K562 (cell line): ENCODE results near the gene SERPINH1. TPM values are rescaled to one million over a fixed set of nuclear protein-coding genes. Genes with fewer than 3 reads are reported as not detected.

ENCODE experiments used
- CAMTA2 ChIP-seq: fragments of 250-450 bp; sonication (Bioruptor Pico); conservative IDR thresholded peaks from 2 replicates; pipeline ENCODE4 v1.5.1; 2022
- ELF4 ChIP-seq: fragments of 450-650 bp; formaldehyde crosslinking; IDR thresholded peaks from 2 replicates; pipeline ENCODE4 v1.4.0; 2022; ENCODE audit warnings: missing genetic modification characterization
- ETV1 ChIP-seq: fragments of 450-650 bp; conservative IDR thresholded peaks from 2 replicates; pipeline ENCODE4 v1.6.1; 2016; ENCODE audit warnings: missing genetic modification characterization, control low read depth, low read depth, missing compliant biosample characterization
- FOXA3 ChIP-seq, 2 experiments: fragments of 450-650 bp in 1 of 2; sonication (generic) in 1 of 2; formaldehyde crosslinking; IDR thresholded peaks in 1 of 2; conservative IDR thresholded peaks in 1 of 2; 2 replicates each; pipeline versions ENCODE4 v1.4.0 to v1.8.0; 2020 to 2022; ENCODE audit warnings: mild to moderate bottlenecking in 2 of 2, missing genetic modification reagents in 1 of 2
- FOXK2 ChIP-seq, 2 experiments: fragments of 450-650 bp; IDR thresholded peaks in 1 of 2; conservative IDR thresholded peaks in 1 of 2; 2 replicates each; pipeline ENCODE4 v1.6.1; 2016; ENCODE audit warnings: low read depth in 2 of 2, mild to moderate bottlenecking in 1 of 2
- GABPA ChIP-seq: fragments of 200-800 bp; sonication (Bioruptor generic); conservative IDR thresholded peaks from 2 replicates; pipeline ENCODE4 v1.6.1; 2016; ENCODE audit warnings: low read depth, missing genetic modification characterization, missing compliant biosample characterization
- ILF3 ChIP-seq: fragments of 450-650 bp; IDR thresholded peaks from 2 replicates; pipeline ENCODE4 v1.6.1; 2018; ENCODE audit warnings: antibody characterized with exemption, mild to moderate bottlenecking, moderate library complexity, borderline replicate concordance
- MTA1 ChIP-seq: fragments of 450-650 bp; IDR thresholded peaks from 2 replicates; pipeline ENCODE4 v1.6.1; 2017; ENCODE audit warnings: borderline replicate concordance
- MTA2 ChIP-seq: fragments of 450-650 bp; IDR thresholded peaks from 2 replicates; pipeline ENCODE4 v1.6.1; 2016; ENCODE audit warnings: low read depth
- NR2C2 ChIP-seq, 2 experiments: fragments of 200-800 bp in 1 of 2; sonication (Bioruptor generic) in 1 of 2; sonication (generic) in 1 of 2; formaldehyde crosslinking in 1 of 2; IDR thresholded peaks; 2 replicates each; pipeline versions ENCODE4 v1.6.1 to v1.8.0; 2016 to 2022; ENCODE audit warnings: mild to moderate bottlenecking in 1 of 2, missing compliant biosample characterization in 1 of 2, missing genetic modification characterization in 1 of 2, missing genetic modification reagents in 1 of 2
- PHF21A ChIP-seq: fragments of 450-650 bp; IDR thresholded peaks from 2 replicates; pipeline ENCODE4 v1.6.1; 2017; ENCODE audit warnings: low read depth, borderline replicate concordance
- POLR2H ChIP-seq: IDR thresholded peaks from 2 replicates; pipeline ENCODE4 v1.6.1; 2016; ENCODE audit warnings: missing genetic modification characterization, low read depth, mild to moderate bottlenecking, control low read depth, missing compliant biosample characterization, moderate library complexity
- PTRF ChIP-seq: fragments of 450-650 bp; IDR thresholded peaks from 2 replicates; pipeline ENCODE4 v1.6.1; 2016; ENCODE audit warnings: mild to moderate bottlenecking, missing genetic modification characterization, missing compliant biosample characterization
- RHOXF2B ChIP-seq: fragments of 250-450 bp; sonication (Bioruptor Pico); conservative IDR thresholded peaks from 2 replicates; pipeline ENCODE4 v1.5.1; 2021
- RNF2 ChIP-seq: sonication (generic); IDR thresholded peaks from 2 replicates; pipeline ENCODE4 v1.6.1; 2016
- SMARCA4 ChIP-seq: fragments of 450-650 bp; IDR thresholded peaks from 2 replicates; pipeline ENCODE4 v1.6.1; 2016
- SRSF7 ChIP-seq: fragments of 200-400 bp; formaldehyde crosslinking; optimal IDR thresholded peaks from 2 replicates; pipeline ENCODE3; 2017; ENCODE audit warnings: mild to moderate bottlenecking, low read depth, low read length
- TAF1 ChIP-seq: IDR thresholded peaks from 2 replicates; pipeline ENCODE4 v1.6.1; 2011; ENCODE audit warnings: mild to moderate bottlenecking, low read length, moderate library complexity; ENCODE audit not compliant: insufficient read depth, control insufficient read depth, severe bottlenecking; ENCODE audit errors: extremely low read depth
- TAF15 ChIP-seq: fragments of 200-400 bp; formaldehyde crosslinking; IDR thresholded peaks from 2 replicates; pipeline ENCODE4 v1.6.1; 2017; ENCODE audit warnings: mild to moderate bottlenecking, low read depth, low read length, moderate library complexity
- ZNF24 ChIP-seq: fragments of 450-650 bp; IDR thresholded peaks from 2 replicates; pipeline ENCODE4 v1.6.1; 2016
- ZNF311 ChIP-seq: fragments of 250-450 bp; sonication (Bioruptor Pico); IDR thresholded peaks from 2 replicates; pipeline ENCODE4 v1.4.0; 2020; ENCODE audit warnings: mild to moderate bottlenecking, moderate library complexity
- ZNF644 ChIP-seq: fragments of 200-800 bp; sonication (Bioruptor generic); IDR thresholded peaks from 2 replicates; pipeline ENCODE4 v1.6.1; 2016; ENCODE audit warnings: low read depth, missing genetic modification characterization, missing compliant biosample characterization
- ZNF699 ChIP-seq: fragments of 250-450 bp; sonication (Bioruptor Pico); IDR thresholded peaks from 2 replicates; pipeline ENCODE4 v1.8.0; 2021; ENCODE audit warnings: mild to moderate bottlenecking, moderate library complexity; ENCODE audit not compliant: insufficient replicate concordance
- polyA plus RNA-seq, 8 experiments: library from polyadenylated mRNA; depleted of rRNA in 4 of 8; stranded (reverse) in 5 of 8; unstranded in 3 of 8; fragments of >200 nt; fragmentation: Nextera tagmentation in 2 of 8; fragmentation: Illumina TruSeq in 1 of 8; extraction: Ambion mirVana in 2 of 8; extraction: Trizol in 1 of 8; gene quantifications; 2 replicates each; pipeline versions ENCODE4 v1.2.1 to v1.2.3, GENCODE V29; 2011 to 2014; ENCODE audit warnings: inconsistent platforms in 1 of 8, missing spikeins in 1 of 8
- total RNA-seq, 7 experiments: library from RNA; depleted of rRNA in 6 of 7; stranded (reverse); fragments of >200 nt in 6 of 7; fragmentation: Illumina TruSeq in 2 of 7; extraction: Trizol in 2 of 7; gene quantifications; 2 replicates each; pipeline versions ENCODE4 v1.2.1 to v1.2.3, GENCODE V29; 2011 to 2021; ENCODE audit warnings: low replicate concordance in 1 of 7
- TF ChIP-seq, protein P1 (sequence below): fragments of 450-650 bp; IDR thresholded peaks from 2 replicates; pipeline ENCODE4 v1.6.1; 2017; ENCODE audit warnings: antibody characterized with exemption, mild to moderate bottlenecking
- TF ChIP-seq, protein P2 (sequence below): IDR thresholded peaks from 2 replicates; pipeline ENCODE4 v1.6.1; 2011; ENCODE audit not compliant: insufficient read length; ENCODE audit errors: extremely low read depth

Gene SERPINH1
- total and polyA plus RNA-seq, 9 of the 15 experiments (the other 6 are each of a cell fraction or from before 2014, with no cell fraction given) = 2.8 to 106 (median 67.9) TPM

DNA sequence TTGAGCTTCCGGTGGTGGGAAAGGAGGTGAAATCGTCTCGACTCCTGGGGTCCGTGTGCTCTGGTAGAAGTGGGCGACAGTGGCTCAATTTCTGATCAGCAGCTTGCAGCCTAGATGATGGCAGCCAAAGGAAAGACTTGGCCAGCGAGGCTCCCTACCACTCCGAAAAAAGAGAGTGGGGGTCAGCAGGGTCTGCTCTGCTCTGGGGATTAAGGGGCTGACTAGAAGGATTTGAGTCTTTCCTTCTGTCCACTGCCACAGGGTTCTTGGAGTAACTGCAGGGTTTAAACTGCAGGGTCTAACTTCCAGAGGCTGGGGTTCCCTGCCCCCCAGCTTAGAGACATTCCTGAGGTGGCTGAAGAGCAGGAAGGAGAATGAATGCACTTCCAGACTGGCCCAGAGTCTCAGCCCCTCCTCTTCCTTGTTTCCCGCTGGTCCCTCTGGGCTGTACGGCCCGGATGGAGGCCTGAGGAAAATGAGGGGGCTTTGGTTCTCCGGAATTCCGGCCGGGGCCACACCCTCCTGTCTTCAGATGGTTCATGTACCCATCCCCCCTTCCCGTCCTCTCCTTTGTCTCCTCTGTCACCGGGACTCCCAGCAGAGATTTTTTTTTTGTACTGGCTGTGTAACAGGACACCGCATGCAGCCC, 907 bp downstream of the SERPINH1 start (continued):
- TF ChIP-seq NR2C2 (CRISPR knock-in tag; IDR thresholded peaks at IDR 0.05) = no peak
- TF ChIP-seq NR2C2 (tag; IDR thresholded peaks at IDR 0.05) = peak; percentile 39; the same call in 1 of the 2 replicates
- TF ChIP-seq ETV1 = peak; percentile 26
- TF ChIP-seq ELF4 (CRISPR knock-in tag) = no peak
- no peak for TF ChIP-seq ZNF699 (CRISPR knock-in tag)
- TF ChIP-seq TAF1 = peak; percentile 42
- TF ChIP-seq, protein P1, sequence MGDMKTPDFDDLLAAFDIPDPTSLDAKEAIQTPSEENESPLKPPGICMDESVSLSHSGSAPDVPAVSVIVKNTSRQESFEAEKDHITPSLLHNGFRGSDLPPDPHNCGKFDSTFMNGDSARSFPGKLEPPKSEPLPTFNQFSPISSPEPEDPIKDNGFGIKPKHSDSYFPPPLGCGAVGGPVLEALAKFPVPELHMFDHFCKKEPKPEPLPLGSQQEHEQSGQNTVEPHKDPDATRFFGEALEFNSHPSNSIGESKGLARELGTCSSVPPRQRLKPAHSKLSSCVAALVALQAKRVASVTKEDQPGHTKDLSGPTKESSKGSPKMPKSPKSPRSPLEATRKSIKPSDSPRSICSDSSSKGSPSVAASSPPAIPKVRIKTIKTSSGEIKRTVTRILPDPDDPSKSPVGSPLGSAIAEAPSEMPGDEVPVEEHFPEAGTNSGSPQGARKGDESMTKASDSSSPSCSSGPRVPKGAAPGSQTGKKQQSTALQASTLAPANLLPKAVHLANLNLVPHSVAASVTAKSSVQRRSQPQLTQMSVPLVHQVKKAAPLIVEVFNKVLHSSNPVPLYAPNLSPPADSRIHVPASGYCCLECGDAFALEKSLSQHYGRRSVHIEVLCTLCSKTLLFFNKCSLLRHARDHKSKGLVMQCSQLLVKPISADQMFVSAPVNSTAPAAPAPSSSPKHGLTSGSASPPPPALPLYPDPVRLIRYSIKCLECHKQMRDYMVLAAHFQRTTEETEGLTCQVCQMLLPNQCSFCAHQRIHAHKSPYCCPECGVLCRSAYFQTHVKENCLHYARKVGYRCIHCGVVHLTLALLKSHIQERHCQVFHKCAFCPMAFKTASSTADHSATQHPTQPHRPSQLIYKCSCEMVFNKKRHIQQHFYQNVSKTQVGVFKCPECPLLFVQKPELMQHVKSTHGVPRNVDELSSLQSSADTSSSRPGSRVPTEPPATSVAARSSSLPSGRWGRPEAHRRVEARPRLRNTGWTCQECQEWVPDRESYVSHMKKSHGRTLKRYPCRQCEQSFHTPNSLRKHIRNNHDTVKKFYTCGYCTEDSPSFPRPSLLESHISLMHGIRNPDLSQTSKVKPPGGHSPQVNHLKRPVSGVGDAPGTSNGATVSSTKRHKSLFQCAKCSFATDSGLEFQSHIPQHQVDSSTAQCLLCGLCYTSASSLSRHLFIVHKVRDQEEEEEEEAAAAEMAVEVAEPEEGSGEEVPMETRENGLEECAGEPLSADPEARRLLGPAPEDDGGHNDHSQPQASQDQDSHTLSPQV = peak; percentile 36
- TF ChIP-seq POLR2H = peak; percentile 42; the same call in 1 of the 2 replicates
- TF ChIP-seq MTA1 = no peak
- 0 out of 2 replicates have a peak, but pooled peaks have one; percentile 24 for TF ChIP-seq SMARCA4
- TF ChIP-seq FOXA3 (CRISPR knock-in tag; conservative IDR thresholded peaks at IDR 0.05 in 1 of 2, IDR thresholded peaks at IDR 0.05 in 1 of 2) = no peak
- no peak for TF ChIP-seq RHOXF2B (CRISPR knock-in tag)
- peak; percentile 10; the same call in 1 of the 2 replicates for TF ChIP-seq ZNF24
- no peak for TF ChIP-seq FOXK2 (conservative IDR thresholded peaks at IDR 0.05 in 1 of 2, IDR thresholded peaks at IDR 0.05 in 1 of 2; ENCODE audit: low read depth in 2 of 2)
- no peak for TF ChIP-seq SRSF7
- peak; percentile 98 for TF ChIP-seq PHF21A
- no peak for TF ChIP-seq CAMTA2 (CRISPR knock-in tag)
- TF ChIP-seq ZNF644 (tag) = no peak
- no peak for TF ChIP-seq MTA2
- TF ChIP-seq PTRF (tag) = no peak
- TF ChIP-seq ZNF311 (CRISPR knock-in tag) = 0 out of 2 replicates have a peak, but pooled peaks have one; percentile 17
- TF ChIP-seq GABPA (tag) = peak; percentile 75
- TF ChIP-seq, protein P2, sequence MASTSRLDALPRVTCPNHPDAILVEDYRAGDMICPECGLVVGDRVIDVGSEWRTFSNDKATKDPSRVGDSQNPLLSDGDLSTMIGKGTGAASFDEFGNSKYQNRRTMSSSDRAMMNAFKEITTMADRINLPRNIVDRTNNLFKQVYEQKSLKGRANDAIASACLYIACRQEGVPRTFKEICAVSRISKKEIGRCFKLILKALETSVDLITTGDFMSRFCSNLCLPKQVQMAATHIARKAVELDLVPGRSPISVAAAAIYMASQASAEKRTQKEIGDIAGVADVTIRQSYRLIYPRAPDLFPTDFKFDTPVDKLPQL = peak; percentile 7
- TF ChIP-seq RNF2 = 0 out of 2 replicates have a peak, but pooled peaks have one; percentile 18
- TF ChIP-seq ILF3 = no peak
- no peak for TF ChIP-seq TAF15
